CD8-positive, alpha-beta memory T cell (primary cell): ENCODE results near the gene MYOZ3. TPM values are rescaled to one million over a fixed set of nuclear protein-coding genes. Genes with fewer than 3 reads are reported as not detected.

ENCODE experiments used
- CTCF ChIA-PET: fragments of 350-600 bp; sonication (Branson Sonifier 250); formaldehyde crosslinking; loops from one replicate; lab custom pipeline; 2021; ENCODE audit warnings: antibody characterized with exemption; lab: Charles Lee
- POLR2A ChIA-PET: fragments of 350-600 bp; sonication (Branson Sonifier 250); formaldehyde crosslinking; loops from one replicate; lab custom pipeline; 2021; ENCODE audit warnings: antibody characterized with exemption; lab: Charles Lee
- DNase-seq, 5 donors: peaks; one replicate each; pipeline versions ENCODE4 v3.0.0 to v3.0.0-alpha.2; 2020 to 2022; ENCODE audit warnings: mixed read lengths in 1 of 5
- H3K27ac ChIP-seq: one replicate; pipeline ENCODE4 v1.7.0; 2013; ENCODE audit warnings: low read depth, mild to moderate bottlenecking, low read length, moderate library complexity
- H3K27me3 ChIP-seq: 2 replicates; pipeline ENCODE4 v1.7.0; 2013; ENCODE audit warnings: low read length, mild to moderate bottlenecking; ENCODE audit not compliant: insufficient read depth, poor library complexity, severe bottlenecking
- H3K36me3 ChIP-seq: 2 replicates; pipeline ENCODE4 v1.7.0; 2013; ENCODE audit warnings: mild to moderate bottlenecking, low read length, moderate library complexity; ENCODE audit not compliant: insufficient read depth
- H3K4me1 ChIP-seq: 2 replicates; pipeline ENCODE4 v1.7.0; 2013; ENCODE audit warnings: mild to moderate bottlenecking, low read length, moderate library complexity; ENCODE audit not compliant: insufficient read depth
- H3K4me3 ChIP-seq: 2 replicates; pipeline ENCODE4 v1.7.0; 2013; ENCODE audit warnings: mild to moderate bottlenecking, low read length
- H3K9me3 ChIP-seq: 2 replicates; pipeline ENCODE4 v1.7.0; 2013; ENCODE audit warnings: mild to moderate bottlenecking, low read length
- H3K27ac Mint-ChIP-seq, 8 donors: one replicate each; pipeline ENCODE4 v1.8.0; 2020 to 2021; ENCODE audit warnings: mixed read lengths in 8 of 8, mild to moderate bottlenecking in 6 of 8, inconsistent platforms in 3 of 8, moderate library complexity in 3 of 8
- H3K27me3 Mint-ChIP-seq, 2 donors: one replicate each; pipeline ENCODE4 v1.8.0; 2020 to 2021; ENCODE audit warnings: mixed read lengths in 2 of 2, mild to moderate bottlenecking in 1 of 2, moderate library complexity in 1 of 2
- H3K36me3 Mint-ChIP-seq, 3 donors: one replicate each; pipeline ENCODE4 v1.8.0; 2020 to 2021; ENCODE audit warnings: mixed read lengths in 3 of 3, inconsistent platforms in 1 of 3, mild to moderate bottlenecking in 1 of 3
- H3K4me1 Mint-ChIP-seq, 3 donors: one replicate each; pipeline ENCODE4 v1.8.0; 2020 to 2021; ENCODE audit warnings: mixed read lengths in 3 of 3, inconsistent platforms in 1 of 3, mild to moderate bottlenecking in 1 of 3
- H3K4me3 Mint-ChIP-seq, 7 donors: one replicate each; pipeline ENCODE4 v1.8.0; 2020 to 2021; ENCODE audit warnings: mixed read lengths in 7 of 7, mild to moderate bottlenecking in 6 of 7, moderate library complexity in 4 of 7, inconsistent platforms in 2 of 7
- H3K9me3 Mint-ChIP-seq, 5 donors: one replicate each; pipeline ENCODE4 v1.8.0; 2020 to 2022; ENCODE audit warnings: mixed read lengths in 5 of 5, mild to moderate bottlenecking in 3 of 5, moderate library complexity in 2 of 5, inconsistent platforms in 1 of 5
- polyA plus RNA-seq: library from polyadenylated mRNA; unstranded; fragments of 300-500 nt; fragmentation: Illumina TruSeq; gene quantifications from one replicate; pipeline ENCODE4 v1.2.3, GENCODE V29; 2021
- total RNA-seq, 2 experiments: library from RNA; stranded (reverse); gene quantifications; one replicate each; pipeline ENCODE4 v1.2.3, GENCODE V29; 2021

MYOZ3 gene
- total and polyA plus RNA-seq, 3 experiments from 2014 or later: not detected

DNA sequence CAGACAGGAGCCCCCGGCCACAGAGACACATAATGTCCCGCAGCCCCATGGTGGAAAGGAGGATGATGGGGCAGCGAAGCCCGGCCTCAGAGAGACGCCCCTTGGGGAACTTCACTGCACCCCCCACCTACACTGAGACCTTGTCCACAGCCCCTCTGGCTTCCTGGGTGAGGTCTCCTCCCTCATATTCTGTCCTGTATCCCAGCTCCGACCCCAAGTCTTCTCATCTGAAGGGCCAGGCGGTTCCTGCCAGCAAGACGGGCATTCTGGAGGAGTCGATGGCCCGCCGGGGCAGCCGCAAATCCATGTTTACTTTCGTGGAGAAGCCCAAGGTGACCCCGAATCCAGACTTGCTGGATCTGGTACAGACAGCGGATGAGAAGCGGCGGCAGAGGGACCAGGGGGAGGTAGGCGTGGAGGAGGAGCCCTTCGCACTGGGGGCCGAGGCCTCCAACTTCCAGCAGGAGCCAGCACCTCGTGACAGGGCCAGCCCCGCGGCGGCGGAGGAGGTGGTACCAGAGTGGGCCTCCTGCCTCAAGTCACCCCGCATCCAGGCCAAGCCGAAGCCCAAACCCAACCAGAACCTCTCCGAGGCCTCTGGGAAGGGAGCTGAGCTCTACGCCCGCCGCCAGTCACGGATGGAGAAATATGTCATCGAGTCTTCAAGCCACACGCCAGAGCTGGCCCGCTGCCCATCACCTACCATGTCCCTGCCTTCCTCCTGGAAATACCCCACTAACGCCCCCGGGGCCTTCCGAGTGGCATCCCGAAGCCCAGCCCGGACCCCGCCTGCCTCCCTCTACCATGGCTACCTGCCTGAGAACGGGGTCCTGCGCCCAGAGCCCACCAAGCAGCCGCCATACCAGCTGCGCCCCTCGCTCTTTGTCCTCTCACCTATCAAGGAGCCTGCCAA lies 11.7 kb upstream of the MYOZ3 start:
- ChIA-PET CTCF (no interaction called here), POLR2A (no interaction called here)
- no peaks in the 10 kb centered on the region for H3K27me3 ChIP-seq
- peaks cover 5 to 11% of the 10 kb centered on the region in 2 donors for H3K27me3 Mint-ChIP-seq
- no peaks in the 10 kb centered on the region for H3K4me1 Mint-ChIP-seq
- no peaks in the 10 kb centered on the region for H3K4me1 ChIP-seq
- no peaks in the 10 kb centered on the region for H3K36me3 ChIP-seq
- no peak for DNase-seq
- H3K27ac ChIP-seq: no peak overlapping the region
- H3K27ac Mint-ChIP-seq: no peak overlapping the region
- H3K4me3 Mint-ChIP-seq: no peak overlapping the region
- no peak overlapping the region for H3K4me3 ChIP-seq
- no peaks in the 10 kb centered on the region for H3K9me3 Mint-ChIP-seq
- H3K36me3 Mint-ChIP-seq: no peaks in the 10 kb centered on the region
- H3K9me3 ChIP-seq: no peaks in the 10 kb centered on the region

- H3K4me3 ChIP-seq: no peak overlapping the region
- H3K9me3 ChIP-seq: no peaks in the 10 kb centered on the region
- no peaks in the 10 kb centered on the region for H3K4me1 ChIP-seq
- no peaks in the 10 kb centered on the region for H3K27me3 ChIP-seq
- no peak for DNase-seq
- Mint-ChIP-seq H3K27ac (no peak overlapping the region), H3K9me3 (no peaks in the 10 kb centered on the region), H3K36me3 (no peaks in the 10 kb centered on the region), H3K4me3 (no peak overlapping the region), H3K4me1 (no peaks in the 10 kb centered on the region), H3K27me3 (peaks cover 5 to 7% of the 10 kb centered on the region in 2 donors)
- ChIA-PET CTCF (no interaction called here), POLR2A (no interaction called here)
- no peak overlapping the region for H3K27ac ChIP-seq
- H3K36me3 ChIP-seq: no peaks in the 10 kb centered on the region
Observed at GRCh38 chr5:150650021-150651006, 10.7 kb upstream of the MYOZ3 start.

DNA sequence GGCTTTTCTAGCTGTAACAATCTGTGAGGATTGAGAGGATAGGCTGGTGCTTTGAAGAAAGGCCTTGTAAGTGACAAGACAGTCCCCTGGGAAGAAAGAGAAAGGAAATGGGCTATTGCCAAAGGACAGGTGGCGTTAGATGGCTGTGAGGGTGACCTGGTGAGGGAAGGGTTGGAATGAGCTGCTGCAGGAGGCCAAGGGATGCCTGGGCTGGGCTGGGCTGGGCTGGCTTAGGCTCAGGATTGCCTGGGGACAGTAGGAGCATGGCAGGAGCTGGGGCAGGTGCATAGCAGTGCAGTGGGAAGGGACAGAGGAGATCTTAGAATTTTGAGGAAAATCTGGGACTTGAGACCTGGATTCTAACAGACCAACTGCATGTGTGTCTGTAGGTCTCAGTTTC lies 9.7 kb upstream of the MYOZ3 start:
- Mint-ChIP-seq H3K27ac (no peak overlapping the region), H3K36me3 (no peaks in the 10 kb centered on the region), H3K4me1 (peaks cover 2 to 4% (median 4%) of the 10 kb centered on the region in 3 donors), H3K27me3 (peaks cover 4 to 5% of the 10 kb centered on the region in 2 donors), H3K4me3 (peak overlapping the region in 3 of 7 donors; percentile 27 to 76 (median 69)), H3K9me3 (no peaks in the 10 kb centered on the region)
- H3K4me3 ChIP-seq: no peak overlapping the region
- no peaks in the 10 kb centered on the region for H3K9me3 ChIP-seq
- no peak overlapping the region for H3K27ac ChIP-seq
- CTCF ChIA-PET: no interaction called here
- no peaks in the 10 kb centered on the region for H3K27me3 ChIP-seq
- DNase-seq: no peak
- POLR2A ChIA-PET: no interaction called here
- H3K36me3 ChIP-seq: no peaks in the 10 kb centered on the region
- H3K4me1 ChIP-seq: peaks cover 4% of the 10 kb centered on the region

GRCh38 chr5:150651924-150652671 lies 9.0 kb upstream of the MYOZ3 start:
- no peak overlapping the region for H3K27ac ChIP-seq
- Mint-ChIP-seq H3K4me3 (no peak overlapping the region), H3K9me3 (no peaks in the 10 kb centered on the region), H3K27me3 (peaks cover 4 to 5% of the 10 kb centered on the region in 2 donors), H3K36me3 (no peaks in the 10 kb centered on the region), H3K4me1 (peaks cover 2 to 5% (median 5%) of the 10 kb centered on the region in 3 donors), H3K27ac (no peak overlapping the region)
- POLR2A ChIA-PET: no interaction called here
- peaks cover 7% of the 10 kb centered on the region for H3K4me1 ChIP-seq
- DNase-seq: no peak
- H3K27me3 ChIP-seq: no peaks in the 10 kb centered on the region
- no peaks in the 10 kb centered on the region for H3K36me3 ChIP-seq
- H3K4me3 ChIP-seq: no peak overlapping the region
- CTCF ChIA-PET: no interaction called here
- no peaks in the 10 kb centered on the region for H3K9me3 ChIP-seq

GRCh38 chr5:150653145-150653761 lies 7.8 kb upstream of the MYOZ3 start:
- peaks cover 5 to 11% (median 11%) of the 10 kb centered on the region in 3 donors for H3K4me1 Mint-ChIP-seq

DNA sequence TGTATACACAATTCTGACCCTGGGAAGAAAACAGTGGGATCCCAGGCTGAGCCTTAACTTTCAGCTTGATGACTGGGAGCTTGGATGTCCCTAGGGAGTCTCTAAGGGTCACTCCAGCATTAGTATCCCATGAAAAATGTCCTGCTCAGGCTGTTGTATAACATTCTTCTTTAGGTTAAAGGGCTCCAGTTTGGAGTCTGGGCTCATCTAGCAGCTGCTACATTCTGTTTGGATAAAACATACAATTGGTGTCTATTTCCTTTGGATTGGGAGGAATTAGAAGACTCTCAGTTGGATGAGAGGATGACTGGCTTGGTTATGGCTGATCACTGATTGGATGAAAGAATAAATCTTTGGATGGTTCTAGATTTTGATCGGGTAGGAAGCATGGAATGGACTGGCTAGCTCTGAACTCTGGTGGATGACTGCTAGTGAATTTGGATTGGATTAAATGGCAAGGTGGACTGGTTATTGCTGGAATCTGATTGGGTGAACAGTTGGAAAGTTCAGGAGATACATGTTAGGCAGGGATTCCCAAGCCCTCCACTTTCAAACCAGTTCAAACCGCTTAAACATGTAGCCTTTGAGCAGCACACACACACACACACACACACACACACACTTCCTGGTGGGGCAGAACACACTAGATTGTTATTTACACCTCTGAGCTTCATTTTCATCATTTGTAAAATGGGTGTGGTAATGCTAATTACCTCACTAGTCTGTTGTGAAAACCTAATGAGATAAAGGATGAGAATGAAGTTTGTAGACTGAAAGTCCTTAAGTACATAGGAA lies 7.1 kb upstream of the MYOZ3 start:
- ChIA-PET CTCF (interaction anchor here (1.3 to 1.4 kb wide), 2 partner anchors 98 to 195 kb away, joined by 3 to 4 read pairs; no protein-coding TSS in a partner anchor), POLR2A (interaction anchor here (0.5 kb wide), 1 partner anchor 460 kb away, joined by 10 read pairs; no protein-coding TSS in a partner anchor)
- Histone ChIP-seq H3K4me3 (no peak overlapping the region), H3K27me3 (no peaks in the 10 kb centered on the region), H3K4me1 (peaks cover 9% of the 10 kb centered on the region), H3K36me3 (no peaks in the 10 kb centered on the region), H3K27ac (no peak overlapping the region), H3K9me3 (no peaks in the 10 kb centered on the region)
- H3K36me3 Mint-ChIP-seq: no peaks in the 10 kb centered on the region
- peak overlapping the region in 1 of 7 donors; percentile 17 for H3K4me3 Mint-ChIP-seq
- H3K9me3 Mint-ChIP-seq: no peaks in the 10 kb centered on the region
- H3K4me1 Mint-ChIP-seq: peaks cover 5 to 11% (median 11%) of the 10 kb centered on the region in 3 donors
- H3K27me3 Mint-ChIP-seq: peaks cover 0 to 2% of the 10 kb centered on the region in 2 donors
- peak overlapping the region in 1 of 8 donors; percentile 57 for H3K27ac Mint-ChIP-seq
- DNase-seq: no peak

More at GRCh38 chr5:150653145-150653761, 7.8 kb upstream of the MYOZ3 start:
- Histone ChIP-seq H3K4me3 (no peak overlapping the region), H3K9me3 (no peaks in the 10 kb centered on the region), H3K4me1 (peaks cover 9% of the 10 kb centered on the region), H3K36me3 (no peaks in the 10 kb centered on the region), H3K27ac (no peak overlapping the region), H3K27me3 (no peaks in the 10 kb centered on the region)
- CTCF ChIA-PET: interaction anchor here (0.5 to 1.4 kb wide), 3 partner anchors 35 to 194 kb away, joined by 3 to 4 read pairs (median 3); no protein-coding TSS in a partner anchor
- no peak overlapping the region for H3K27ac Mint-ChIP-seq
- POLR2A ChIA-PET: interaction anchor here (0.5 kb wide), 1 partner anchor 461 kb away, joined by 10 read pairs; no protein-coding TSS in a partner anchor
- no peak overlapping the region for H3K4me3 Mint-ChIP-seq
- no peaks in the 10 kb centered on the region for H3K36me3 Mint-ChIP-seq
- peaks cover 2 to 3% of the 10 kb centered on the region in 2 donors for H3K27me3 Mint-ChIP-seq
- no peak for DNase-seq
- H3K9me3 Mint-ChIP-seq: no peaks in the 10 kb centered on the region
